ENCODE results near the gene TMEM232.

Gene TMEM232

GRCh38 chr5:110507972-110508371 is 218.5 kb downstream of the TMEM232 start:
- no peak for DNase-seq

GRCh38 chr5:110506378-110506777 is 220.1 kb downstream of the TMEM232 start:
- no peak for DNase-seq

GRCh38 chr5:110496276-110496675 is 230.2 kb downstream of the TMEM232 start:
- no peak for DNase-seq

- DNase-seq = no peak
Observed at GRCh38 chr5:110492446-110492845, 234.0 kb downstream of the TMEM232 start.

GRCh38 chr5:110478895-110479294 is 247.6 kb downstream of the TMEM232 start:
- no peak for DNase-seq

- no peak for DNase-seq
Observed at GRCh38 chr5:110477911-110478310, 248.6 kb downstream of the TMEM232 start.

- no peak for DNase-seq
Observed at GRCh38 chr5:110476164-110476563, 250.3 kb downstream of the TMEM232 start.

GRCh38 chr5:110475529-110475928 is 250.9 kb downstream of the TMEM232 start:
- no peak for DNase-seq

- DNase-seq = no peak
Observed at GRCh38 chr5:110469486-110469885, 257.0 kb downstream of the TMEM232 start.

- no peak for DNase-seq
Observed at GRCh38 chr5:110463106-110463505, 263.4 kb downstream of the TMEM232 start.

GRCh38 chr5:110460837-110461236 is 265.6 kb downstream of the TMEM232 start:
- no peak for DNase-seq

GRCh38 chr5:110458313-110458712 is 268.2 kb downstream of the TMEM232 start:
- no peak for DNase-seq

- DNase-seq = no peak
Observed at GRCh38 chr5:110442856-110443255, 283.6 kb downstream of the TMEM232 start.

GRCh38 chr5:110441035-110441434 is 285.4 kb downstream of the TMEM232 start:
- no peak for DNase-seq

- no peak for DNase-seq
Observed at GRCh38 chr5:110440058-110440457, 286.4 kb downstream of the TMEM232 start.

GRCh38 chr5:110439296-110439695 is 287.2 kb downstream of the TMEM232 start:
- DNase-seq = no peak

GRCh38 chr5:110435207-110435606 is 291.3 kb downstream of the TMEM232 start:
- DNase-seq = no peak

- DNase-seq = no peak
Observed at GRCh38 chr5:110431603-110432002, 294.9 kb downstream of the TMEM232 start.

GRCh38 chr5:110414360-110414759 is 312.1 kb downstream of the TMEM232 start:
- DNase-seq = no peak

GRCh38 chr5:110413856-110414255 is 312.6 kb downstream of the TMEM232 start:
- no peak for DNase-seq

GRCh38 chr5:110409571-110409970 is 316.9 kb downstream of the TMEM232 start:
- DNase-seq = no peak

GRCh38 chr5:110402562-110402961 is 323.9 kb downstream of the TMEM232 start:
- no peak for DNase-seq

GRCh38 chr5:110401881-110402280 is 324.6 kb downstream of the TMEM232 start:
- no peak for DNase-seq

GRCh38 chr5:110398951-110399350 is 327.5 kb downstream of the TMEM232 start:
- no peak for DNase-seq

GRCh38 chr5:110397281-110397680 is 329.2 kb downstream of the TMEM232 start:
- no peak for DNase-seq

- DNase-seq = no peak
Observed at GRCh38 chr5:110386782-110387181, 339.7 kb downstream of the TMEM232 start.
